SK-N-SH treated with all-trans-retinoic acid at 6 μM for 48 hours (cell line): ENCODE results near the gene USH2A.
"Not testable (repeated sequence)": the region's sequence is repeated elsewhere in the genome, so short reads cannot be mapped to it uniquely, and the experiment has no call there.

Experiments
- ATAC-seq: fragments of 200-7000 bp; cut with Tn5 transposase; 3 replicates; pipeline ENCODE4 v1.9.1; 2020; ENCODE audit warnings: mild to moderate bottlenecking, moderate library complexity
- BACH2 ChIP-seq: fragments of 250-450 bp; sonication (Bioruptor Pico); IDR thresholded peaks from 2 replicates; pipeline ENCODE4 v1.9.0; 2021; ENCODE audit warnings: mild to moderate bottlenecking, borderline replicate concordance
- CSDC2 ChIP-seq: fragments of 250-450 bp; sonication (Bioruptor Pico); IDR thresholded peaks from 2 replicates; pipeline ENCODE4 v1.5.0; 2020; ENCODE audit warnings: mild to moderate bottlenecking, moderate library complexity
- GLIS3 ChIP-seq: fragments of 250-450 bp; sonication (Bioruptor Pico); IDR thresholded peaks from 2 replicates; pipeline ENCODE4 v1.5.0; 2020; ENCODE audit warnings: mild to moderate bottlenecking, moderate library complexity
- ISL1 ChIP-seq: fragments of 250-450 bp; sonication (Bioruptor Pico); IDR thresholded peaks from 2 replicates; pipeline ENCODE4 v2.1.2; 2022; ENCODE audit warnings: mild to moderate bottlenecking, moderate library complexity
- OSR1 ChIP-seq: fragments of 250-450 bp; sonication (Bioruptor Pico); IDR thresholded peaks from 2 replicates; pipeline ENCODE4 v1.8.0; 2022; ENCODE audit warnings: moderate library complexity, mild to moderate bottlenecking, inconsistent platforms
- PATZ1 ChIP-seq: fragments of 250-450 bp; sonication (Bioruptor Pico); IDR thresholded peaks from 2 replicates; pipeline ENCODE4 v1.8.0; 2020; ENCODE audit warnings: mild to moderate bottlenecking, moderate library complexity, borderline replicate concordance
- PPARA ChIP-seq: fragments of 250-450 bp; sonication (Bioruptor Pico); IDR thresholded peaks from 2 replicates; pipeline ENCODE4 v1.5.0; 2020; ENCODE audit warnings: mild to moderate bottlenecking, borderline replicate concordance
- SNAI2 ChIP-seq: fragments of 250-450 bp; sonication (Bioruptor Pico); IDR thresholded peaks from 2 replicates; pipeline ENCODE4 v1.5.0; 2020; ENCODE audit warnings: mild to moderate bottlenecking, moderate library complexity
- TCF4 ChIP-seq: fragments of 250-450 bp; sonication (Bioruptor Pico); IDR thresholded peaks from 2 replicates; pipeline ENCODE4 v1.8.0; 2021; ENCODE audit warnings: mild to moderate bottlenecking, moderate library complexity, borderline replicate concordance
- TOX ChIP-seq: fragments of 250-450 bp; sonication (Bioruptor Pico); IDR thresholded peaks from 2 replicates; pipeline ENCODE4 v1.8.0; 2021; ENCODE audit warnings: mild to moderate bottlenecking, moderate library complexity, borderline replicate concordance
- ZC3H10 ChIP-seq: fragments of 250-450 bp; sonication (Bioruptor Pico); IDR thresholded peaks from 2 replicates; pipeline ENCODE4 v1.5.1; 2021; ENCODE audit warnings: mild to moderate bottlenecking, moderate library complexity
- ZFP3 ChIP-seq: fragments of 250-450 bp; sonication (Bioruptor Pico); IDR thresholded peaks from 2 replicates; pipeline ENCODE4 v1.5.0; 2020; ENCODE audit warnings: mild to moderate bottlenecking, moderate library complexity
- ZFP30 ChIP-seq: fragments of 450-650 bp; formaldehyde crosslinking; IDR thresholded peaks from 2 replicates; pipeline ENCODE4 v1.5.0; 2022; ENCODE audit warnings: mild to moderate bottlenecking, moderate library complexity
- ZNF565 ChIP-seq: fragments of 450-650 bp; formaldehyde crosslinking; conservative IDR thresholded peaks from 2 replicates; pipeline ENCODE4 v1.5.0; 2020; ENCODE audit warnings: low read depth, mild to moderate bottlenecking, moderate library complexity
- ZNF70 ChIP-seq: fragments of 450-650 bp; formaldehyde crosslinking; IDR thresholded peaks from 2 replicates; pipeline ENCODE4 v1.5.0; 2020; ENCODE audit warnings: mild to moderate bottlenecking, moderate library complexity
- ZNF8 ChIP-seq: fragments of 450-650 bp; formaldehyde crosslinking; IDR thresholded peaks from 2 replicates; pipeline ENCODE4 v1.5.0; 2020; ENCODE audit warnings: mild to moderate bottlenecking, moderate library complexity
- TF ChIP-seq, protein P1 (sequence below): fragments of 250-450 bp; sonication (Bioruptor Pico); IDR thresholded peaks from 2 replicates; pipeline ENCODE4 v1.5.1; 2021; ENCODE audit warnings: mild to moderate bottlenecking, moderate library complexity
- TF ChIP-seq, protein P2 (sequence below): fragments of 250-450 bp; sonication (Bioruptor Pico); IDR thresholded peaks from 2 replicates; pipeline ENCODE4 v1.8.0; 2021; ENCODE audit warnings: low read depth, mild to moderate bottlenecking, moderate library complexity, borderline replicate concordance
- TF ChIP-seq, protein P3 (sequence below): fragments of 250-450 bp; sonication (Bioruptor Pico); IDR thresholded peaks from 2 replicates; pipeline ENCODE4 v1.5.0; 2020; ENCODE audit warnings: mild to moderate bottlenecking, moderate library complexity

Gene USH2A

GRCh38 chr1:216346526-216346925, 76.7 kb downstream of the USH2A start:
- no peak for ATAC-seq

GRCh38 chr1:216340542-216340941, 82.7 kb downstream of the USH2A start:
- not testable (repeated sequence) for ATAC-seq

More at GRCh38 chr1:216346526-216346925, 76.7 kb downstream of the USH2A start:
- TF ChIP-seq ISL1 (CRISPR knock-in tag) (no peak), BACH2 (CRISPR knock-in tag) (no peak), ZNF70 (CRISPR knock-in tag) (no peak), ZFP3 (CRISPR knock-in tag) (no peak), ZC3H10 (CRISPR knock-in tag) (no peak), ZNF565 (no peak), TCF4 (CRISPR knock-in tag) (no peak), CSDC2 (no peak), ZFP30 (CRISPR knock-in tag) (no peak)
- TF ChIP-seq, protein P1, sequence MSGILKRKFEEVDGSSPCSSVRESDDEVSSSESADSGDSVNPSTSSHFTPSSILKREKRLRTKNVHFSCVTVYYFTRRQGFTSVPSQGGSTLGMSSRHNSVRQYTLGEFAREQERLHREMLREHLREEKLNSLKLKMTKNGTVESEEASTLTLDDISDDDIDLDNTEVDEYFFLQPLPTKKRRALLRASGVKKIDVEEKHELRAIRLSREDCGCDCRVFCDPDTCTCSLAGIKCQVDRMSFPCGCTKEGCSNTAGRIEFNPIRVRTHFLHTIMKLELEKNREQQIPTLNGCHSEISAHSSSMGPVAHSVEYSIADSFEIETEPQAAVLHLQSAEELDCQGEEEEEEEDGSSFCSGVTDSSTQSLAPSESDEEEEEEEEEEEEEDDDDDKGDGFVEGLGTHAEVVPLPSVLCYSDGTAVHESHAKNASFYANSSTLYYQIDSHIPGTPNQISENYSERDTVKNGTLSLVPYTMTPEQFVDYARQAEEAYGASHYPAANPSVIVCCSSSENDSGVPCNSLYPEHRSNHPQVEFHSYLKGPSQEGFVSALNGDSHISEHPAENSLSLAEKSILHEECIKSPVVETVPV (CRISPR knock-in tag) = no peak
- TF ChIP-seq, protein P2, sequence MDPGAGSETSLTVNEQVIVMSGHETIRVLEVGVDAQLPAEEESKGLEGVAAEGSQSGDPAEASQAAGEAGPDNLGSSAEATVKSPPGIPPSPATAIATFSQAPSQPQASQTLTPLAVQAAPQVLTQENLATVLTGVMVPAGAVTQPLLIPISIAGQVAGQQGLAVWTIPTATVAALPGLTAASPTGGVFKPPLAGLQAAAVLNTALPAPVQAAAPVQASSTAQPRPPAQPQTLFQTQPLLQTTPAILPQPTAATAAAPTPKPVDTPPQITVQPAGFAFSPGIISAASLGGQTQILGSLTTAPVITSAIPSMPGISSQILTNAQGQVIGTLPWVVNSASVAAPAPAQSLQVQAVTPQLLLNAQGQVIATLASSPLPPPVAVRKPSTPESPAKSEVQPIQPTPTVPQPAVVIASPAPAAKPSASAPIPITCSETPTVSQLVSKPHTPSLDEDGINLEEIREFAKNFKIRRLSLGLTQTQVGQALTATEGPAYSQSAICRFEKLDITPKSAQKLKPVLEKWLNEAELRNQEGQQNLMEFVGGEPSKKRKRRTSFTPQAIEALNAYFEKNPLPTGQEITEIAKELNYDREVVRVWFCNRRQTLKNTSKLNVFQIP (CRISPR knock-in tag) = no peak
- TF ChIP-seq, protein P3, sequence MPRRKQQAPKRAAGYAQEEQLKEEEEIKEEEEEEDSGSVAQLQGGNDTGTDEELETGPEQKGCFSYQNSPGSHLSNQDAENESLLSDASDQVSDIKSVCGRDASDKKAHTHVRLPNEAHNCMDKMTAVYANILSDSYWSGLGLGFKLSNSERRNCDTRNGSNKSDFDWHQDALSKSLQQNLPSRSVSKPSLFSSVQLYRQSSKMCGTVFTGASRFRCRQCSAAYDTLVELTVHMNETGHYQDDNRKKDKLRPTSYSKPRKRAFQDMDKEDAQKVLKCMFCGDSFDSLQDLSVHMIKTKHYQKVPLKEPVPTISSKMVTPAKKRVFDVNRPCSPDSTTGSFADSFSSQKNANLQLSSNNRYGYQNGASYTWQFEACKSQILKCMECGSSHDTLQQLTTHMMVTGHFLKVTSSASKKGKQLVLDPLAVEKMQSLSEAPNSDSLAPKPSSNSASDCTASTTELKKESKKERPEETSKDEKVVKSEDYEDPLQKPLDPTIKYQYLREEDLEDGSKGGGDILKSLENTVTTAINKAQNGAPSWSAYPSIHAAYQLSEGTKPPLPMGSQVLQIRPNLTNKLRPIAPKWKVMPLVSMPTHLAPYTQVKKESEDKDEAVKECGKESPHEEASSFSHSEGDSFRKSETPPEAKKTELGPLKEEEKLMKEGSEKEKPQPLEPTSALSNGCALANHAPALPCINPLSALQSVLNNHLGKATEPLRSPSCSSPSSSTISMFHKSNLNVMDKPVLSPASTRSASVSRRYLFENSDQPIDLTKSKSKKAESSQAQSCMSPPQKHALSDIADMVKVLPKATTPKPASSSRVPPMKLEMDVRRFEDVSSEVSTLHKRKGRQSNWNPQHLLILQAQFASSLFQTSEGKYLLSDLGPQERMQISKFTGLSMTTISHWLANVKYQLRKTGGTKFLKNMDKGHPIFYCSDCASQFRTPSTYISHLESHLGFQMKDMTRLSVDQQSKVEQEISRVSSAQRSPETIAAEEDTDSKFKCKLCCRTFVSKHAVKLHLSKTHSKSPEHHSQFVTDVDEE = no peak

DNA sequence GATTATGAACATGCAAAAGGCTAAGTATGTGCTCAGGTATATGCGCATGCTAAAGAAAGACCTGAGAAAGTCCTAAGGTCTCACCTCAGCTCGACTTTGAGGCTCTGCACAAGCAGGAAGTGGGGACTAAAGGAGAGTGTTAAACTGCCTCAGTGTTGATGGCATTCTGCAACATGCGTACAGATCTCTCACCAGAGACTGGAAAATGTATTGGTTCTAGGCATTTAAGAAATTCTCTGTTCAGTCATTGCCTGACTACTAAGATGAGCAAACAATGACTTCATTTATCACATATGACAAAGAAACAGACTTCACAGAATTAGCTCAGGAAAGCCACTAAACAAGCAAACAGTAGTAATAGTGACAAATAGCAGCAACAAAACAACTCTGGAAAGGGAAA, 90.8 kb downstream of the USH2A start:
- TF ChIP-seq ZNF8 = no peak
- TF ChIP-seq OSR1 = no peak
- no peak for TF ChIP-seq ZFP30 (CRISPR knock-in tag)
- no peak for TF ChIP-seq BACH2 (CRISPR knock-in tag)
- no peak for TF ChIP-seq GLIS3
- TF ChIP-seq PPARA (CRISPR knock-in tag) = no peak
- ATAC-seq = no peak

GRCh38 chr1:216332003-216332402, 91.2 kb downstream of the USH2A start:
- no peak for ATAC-seq

GRCh38 chr1:216331211-216331610, 92.0 kb downstream of the USH2A start:
- TF ChIP-seq CSDC2 (no peak), TOX (CRISPR knock-in tag) (peak; percentile 80; the same call in 1 of the 2 replicates), ZNF8 (no peak), ZNF70 (CRISPR knock-in tag) (no peak)
- TF ChIP-seq, protein P2 (CRISPR knock-in tag) = peak; percentile 52; the same call in 1 of the 2 replicates
- TF ChIP-seq, all 23 proteins: peak for 2
- ATAC-seq = no peak

More at GRCh38 chr1:216332003-216332402, 91.2 kb downstream of the USH2A start:
- no peak for TF ChIP-seq BACH2 (CRISPR knock-in tag)
- TF ChIP-seq TCF4 (CRISPR knock-in tag) = no peak
- TF ChIP-seq PATZ1 (CRISPR knock-in tag) = no peak
- TF ChIP-seq ZFP30 (CRISPR knock-in tag) = no peak
- TF ChIP-seq SNAI2 (CRISPR knock-in tag) = no peak
- no peak for TF ChIP-seq ZNF70 (CRISPR knock-in tag)
- no peak for TF ChIP-seq ZFP3 (CRISPR knock-in tag)
- TF ChIP-seq, all 23 proteins: peak for 0
